Choroid plexus epithelial cell (primary cell): ENCODE data around the gene NAV1.
A peak's percentile ranks its signal among the peaks of the same experiment; 100 is the strongest.

Experiments used
- DNase-seq: peaks from one replicate; pipeline ENCODE4 v3.0.0-alpha.2; 2010; ENCODE audit warnings: low read depth
- H3K4me3 ChIP-seq: 2 replicates; pipeline ENCODE4 v1.5.1; 2011; ENCODE audit warnings: low read depth, mild to moderate bottlenecking, control low read depth, low read length, moderate library complexity
- CTCF ChIP-seq: conservative IDR thresholded peaks from 2 replicates; pipeline ENCODE4 v1.5.1; 2011; ENCODE audit warnings: low read depth, mild to moderate bottlenecking, control low read depth, inconsistent platforms, low read length, moderate library complexity

The NAV1 gene

GRCh38 chr1:201493757-201494617 lies 44.9 kb upstream of the NAV1 start:
- peak; percentile 72 for DNase-seq
- H3K4me3 ChIP-seq: no peak overlapping the region
- TF ChIP-seq CTCF: no peak

GRCh38 chr1:201495551-201496295 lies 43.2 kb upstream of the NAV1 start:
- DNase-seq: peak; percentile 84
- no peak for TF ChIP-seq CTCF
- H3K4me3 ChIP-seq: no peak overlapping the region

- TF ChIP-seq CTCF: no peak
- no peak for DNase-seq
- no peak overlapping the region for H3K4me3 ChIP-seq
Observed at GRCh38 chr1:201496296-201496690, 42.6 kb upstream of the NAV1 start.

GRCh38 chr1:201497935-201498509 lies 40.9 kb upstream of the NAV1 start:
- no peak for DNase-seq
- H3K4me3 ChIP-seq: no peak overlapping the region
- no peak for TF ChIP-seq CTCF

GRCh38 chr1:201498621-201499020 lies 40.3 kb upstream of the NAV1 start:
- no peak overlapping the region for H3K4me3 ChIP-seq
- TF ChIP-seq CTCF: peak; percentile 31
- no peak for DNase-seq

GRCh38 chr1:201499191-201499590 lies 39.7 kb upstream of the NAV1 start:
- TF ChIP-seq CTCF: no peak
- DNase-seq: no peak
- no peak overlapping the region for H3K4me3 ChIP-seq
